Pulmonary artery endothelial cell (primary cell): Measurements from ENCODE around the gene FGF12. TPM values are rescaled to one million over a fixed set of nuclear protein-coding genes. Genes with fewer than 3 reads are reported as not detected.

Source experiments
- DNase-seq: peaks from one replicate; pipeline ENCODE4 v3.0.0-alpha.2; 2011; ENCODE audit warnings: low read depth, low spot score
- total RNA-seq: library from RNA; depleted of rRNA; stranded (reverse); fragments of >200 nt; gene quantifications from 2 replicates; pipeline ENCODE4 v1.2.3, GENCODE V29; 2014

FGF12 gene
- total RNA-seq, 1 donor from 2014 or later, result 1.8 TPM

GRCh38 chr3:192262001-192262400 is 465.3 kb downstream of the FGF12 start:
- DNase-seq, result no peak

- DNase-seq, result no peak
These were observed 466.2 kb downstream of the FGF12 start for GRCh38 chr3:192261135-192261534.

GRCh38 chr3:192260116-192261010 is 467.0 kb downstream of the FGF12 start:
- DNase-seq, result no peak

- DNase-seq, result no peak
These were observed 467.7 kb downstream of the FGF12 start for GRCh38 chr3:192259661-192260060.

- no peak for DNase-seq
These were observed 468.6 kb downstream of the FGF12 start for GRCh38 chr3:192258721-192259120.

- DNase-seq, result no peak
These were observed 471.5 kb downstream of the FGF12 start for GRCh38 chr3:192255839-192256238.

GRCh38 chr3:192253138-192253887 is 474.0 kb downstream of the FGF12 start:
- DNase-seq, result no peak

- DNase-seq, result no peak
These were observed 477.8 kb downstream of the FGF12 start for GRCh38 chr3:192249516-192249915.

- no peak for DNase-seq
These were observed 480.3 kb downstream of the FGF12 start for GRCh38 chr3:192246847-192247559.

GRCh38 chr3:192244591-192244990 is 482.8 kb downstream of the FGF12 start:
- no peak for DNase-seq

- DNase-seq, result no peak
These were observed 487.4 kb downstream of the FGF12 start for GRCh38 chr3:192239956-192240355.

- DNase-seq, result no peak
These were observed 489.2 kb downstream of the FGF12 start for GRCh38 chr3:192237992-192238608.

GRCh38 chr3:192229866-192230265 is 497.5 kb downstream of the FGF12 start:
- no peak for DNase-seq

GRCh38 chr3:192224634-192225155 is 502.6 kb downstream of the FGF12 start:
- no peak for DNase-seq

GRCh38 chr3:192223815-192224214 is 503.5 kb downstream of the FGF12 start:
- DNase-seq, result no peak

- DNase-seq, result no peak
These were observed 506.4 kb downstream of the FGF12 start for GRCh38 chr3:192220915-192221314.

- no peak for DNase-seq
These were observed 507.4 kb downstream of the FGF12 start for GRCh38 chr3:192219926-192220325.

- DNase-seq, result no peak
These were observed 511.3 kb downstream of the FGF12 start for GRCh38 chr3:192216067-192216466.

- DNase-seq, result no peak
These were observed 514.4 kb downstream of the FGF12 start for GRCh38 chr3:192212979-192213378.

GRCh38 chr3:192212335-192212734 is 515.0 kb downstream of the FGF12 start:
- DNase-seq, result no peak

GRCh38 chr3:192207651-192208050 is 519.7 kb downstream of the FGF12 start:
- DNase-seq, result no peak
